Rectal smooth muscle tissue (tissue), 1 donor: ENCODE data around the gene MRPL54.

Experiments
- H3K27ac ChIP-seq: one replicate; pipeline ENCODE4 v1.7.0; 2013; ENCODE audit warnings: low read depth, low read length, inconsistent platforms
- H3K27me3 ChIP-seq: one replicate; pipeline ENCODE4 v1.7.0; 2013; ENCODE audit warnings: low read length; ENCODE audit not compliant: control insufficient read depth, insufficient read depth
- H3K36me3 ChIP-seq: one replicate; pipeline ENCODE4 v1.7.0; 2013; ENCODE audit warnings: low read length; ENCODE audit not compliant: control insufficient read depth, insufficient read depth
- H3K4me1 ChIP-seq: one replicate; pipeline ENCODE4 v1.7.0; 2013; ENCODE audit warnings: low read length; ENCODE audit not compliant: control insufficient read depth, insufficient read depth
- H3K4me3 ChIP-seq: one replicate; pipeline ENCODE4 v1.7.0; 2013; ENCODE audit warnings: low read length
- H3K9ac ChIP-seq: one replicate; pipeline ENCODE4 v1.7.0; 2013; ENCODE audit warnings: low read length

The MRPL54 gene

DNA sequence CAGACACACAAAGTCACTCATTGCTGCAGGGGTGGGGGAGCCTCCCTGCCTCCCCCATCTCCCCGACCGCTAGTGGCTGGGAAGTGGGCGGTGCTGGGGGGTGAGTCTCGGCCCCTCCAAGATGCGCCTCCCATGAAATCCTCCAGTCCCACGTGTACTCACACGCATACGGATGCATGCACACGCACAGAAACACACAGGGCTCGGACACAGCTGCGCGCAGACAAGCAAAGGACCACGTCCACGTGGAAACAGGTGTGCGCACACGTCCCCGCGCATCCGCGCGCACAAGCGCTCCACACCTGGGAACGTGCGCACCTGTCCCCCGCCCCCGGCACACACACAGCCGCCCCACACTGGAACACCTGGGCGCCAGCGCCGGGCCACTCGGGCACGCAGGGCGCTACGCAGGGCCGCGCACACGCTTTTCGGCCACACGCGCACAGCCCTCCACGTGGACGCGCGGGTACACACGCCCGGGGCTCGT, 23.0 kb downstream of the MRPL54 start:
- Histone ChIP-seq H3K4me1 (no peaks in the 10 kb centered on the region), H3K9ac (no peak overlapping the region), H3K27me3 (peaks cover 6% of the 10 kb centered on the region), H3K27ac (no peak overlapping the region), H3K36me3 (no peaks in the 10 kb centered on the region), H3K4me3 (peak overlapping the region; percentile 44)

DNA sequence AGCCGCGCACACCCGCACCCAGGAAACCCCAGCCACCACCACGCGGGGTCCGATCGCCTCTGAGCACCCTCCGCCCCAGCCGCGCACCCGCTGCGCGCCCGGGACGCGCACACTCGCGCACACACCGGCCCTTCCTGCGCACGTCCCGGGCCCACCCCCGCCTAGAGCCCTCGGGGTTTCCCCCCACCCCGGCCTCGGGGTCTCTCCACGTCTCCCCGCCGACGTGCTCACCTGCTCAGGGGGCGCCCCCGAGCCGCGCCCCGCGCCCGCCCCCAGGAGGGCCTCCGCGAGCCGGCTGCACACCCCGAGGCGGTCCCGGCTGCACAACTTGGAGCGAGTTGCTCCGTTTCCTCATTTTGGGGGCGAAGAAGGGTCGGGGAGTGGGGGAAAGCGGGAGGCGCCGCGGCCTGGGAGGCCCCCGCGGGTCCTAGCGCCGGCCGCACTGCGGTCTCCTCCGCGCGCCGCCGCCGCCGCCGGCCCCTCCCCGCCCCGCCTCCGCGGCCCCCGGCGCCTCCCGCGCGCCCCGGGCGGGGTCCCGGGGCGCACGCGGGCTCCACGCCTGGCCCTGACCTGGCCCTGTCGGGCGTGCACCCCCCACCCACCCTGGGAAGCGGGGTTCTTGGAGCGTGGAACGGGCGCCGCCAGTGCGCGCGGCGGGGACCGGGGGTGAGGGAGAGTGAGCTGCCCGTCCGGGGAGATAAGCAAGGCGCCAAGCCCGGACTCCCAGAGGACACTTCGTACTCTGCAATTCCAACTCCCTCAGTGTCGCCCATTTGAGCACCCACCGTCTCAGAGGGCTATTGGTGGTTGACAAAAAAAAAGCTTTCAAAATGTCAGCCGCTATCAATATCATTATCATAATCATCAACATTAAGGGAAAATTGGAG, 23.7 kb downstream of the MRPL54 start, which contains the start of gene MATK:
Gene MATK, minus strand, starts transcription at position 444 of the 887 bp plus-strand sequence. CDS start 1,246 bp downstream, outside the sequence.
- H3K27ac ChIP-seq, result no peak within 1 kb of the TSS
- peak within 1 kb of the TSS; percentile 44 for H3K4me3 ChIP-seq
- no peak within 1 kb of the TSS for H3K9ac ChIP-seq
- no peaks in the 10 kb centered on the region for H3K36me3 ChIP-seq
- peaks cover 6% of the 10 kb centered on the region for H3K27me3 ChIP-seq
- no peaks in the 10 kb centered on the region for H3K4me1 ChIP-seq

DNA sequence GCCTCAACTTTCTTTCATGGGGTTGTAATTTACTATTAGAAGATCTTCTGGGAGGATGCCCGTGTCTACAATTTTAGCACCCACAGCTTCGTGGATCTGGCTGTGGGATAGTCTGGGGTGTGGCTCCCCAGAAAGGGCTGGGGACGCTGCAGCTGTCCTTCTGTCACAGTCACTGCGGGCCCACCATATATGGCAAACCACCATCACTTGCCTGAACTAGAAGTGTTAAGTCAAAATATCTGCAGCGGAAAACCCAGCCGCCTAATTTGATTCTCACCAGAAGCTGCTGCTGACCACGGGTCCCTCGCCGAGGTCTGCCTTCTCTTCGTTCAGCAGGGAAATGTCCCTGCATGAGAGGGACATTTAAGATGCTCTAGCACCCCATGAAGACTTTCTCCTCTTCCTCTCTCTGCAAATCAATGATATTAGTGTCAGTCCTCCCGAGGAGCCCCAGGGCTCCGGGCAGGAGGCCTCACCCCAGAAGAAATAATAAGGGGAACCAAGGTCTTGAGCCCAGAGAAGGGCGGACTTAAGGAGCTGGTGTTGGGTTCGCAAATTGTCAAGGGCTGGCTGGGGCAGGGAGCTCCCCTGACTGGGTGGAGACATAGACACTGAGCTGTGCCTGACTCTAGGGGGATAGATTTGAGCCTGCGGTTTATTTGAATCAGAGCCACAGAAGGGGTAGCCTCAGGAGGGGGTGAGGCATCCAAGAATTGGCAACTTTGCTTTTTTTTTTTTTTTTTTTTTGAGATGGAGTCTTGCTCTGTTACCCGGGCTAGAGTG, 26.7 kb downstream of the MRPL54 start:
- Histone ChIP-seq H3K4me1 (no peaks in the 10 kb centered on the region), H3K9ac (no peak overlapping the region), H3K4me3 (no peak overlapping the region), H3K27me3 (peaks cover 6% of the 10 kb centered on the region), H3K27ac (no peak overlapping the region), H3K36me3 (no peaks in the 10 kb centered on the region)

DNA sequence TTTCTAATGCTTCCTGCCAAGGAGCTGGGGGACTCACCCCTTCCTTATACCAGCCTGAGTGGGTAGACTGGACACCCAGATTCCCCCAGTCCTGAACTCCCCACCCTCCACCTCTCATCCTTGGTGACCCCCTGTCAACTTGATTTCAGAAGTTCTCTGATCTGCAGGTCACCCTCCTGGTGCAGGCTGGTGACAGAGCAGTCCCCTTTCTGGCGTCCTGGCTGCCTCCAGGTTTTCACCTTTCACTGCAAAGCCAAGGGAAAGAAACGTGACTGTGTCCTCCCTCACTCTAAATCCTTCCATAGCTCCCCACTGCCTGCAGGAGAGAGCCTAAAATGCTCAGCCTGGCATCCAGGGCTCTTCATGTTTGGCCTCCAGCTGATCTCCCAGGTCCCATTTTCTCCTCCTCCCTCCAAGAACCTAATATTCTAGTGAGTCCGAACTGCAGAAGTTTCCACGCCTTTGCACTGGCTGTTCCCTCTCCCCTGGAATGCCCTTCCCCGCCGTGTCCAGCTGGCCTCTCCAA, 27.8 kb downstream of the MRPL54 start:
- H3K4me3 ChIP-seq, result no peak overlapping the region
- H3K27me3 ChIP-seq, result no peaks in the 10 kb centered on the region
- H3K4me1 ChIP-seq, result no peaks in the 10 kb centered on the region
- H3K9ac ChIP-seq, result no peak overlapping the region
- H3K27ac ChIP-seq, result no peak overlapping the region
- H3K36me3 ChIP-seq, result no peaks in the 10 kb centered on the region

DNA sequence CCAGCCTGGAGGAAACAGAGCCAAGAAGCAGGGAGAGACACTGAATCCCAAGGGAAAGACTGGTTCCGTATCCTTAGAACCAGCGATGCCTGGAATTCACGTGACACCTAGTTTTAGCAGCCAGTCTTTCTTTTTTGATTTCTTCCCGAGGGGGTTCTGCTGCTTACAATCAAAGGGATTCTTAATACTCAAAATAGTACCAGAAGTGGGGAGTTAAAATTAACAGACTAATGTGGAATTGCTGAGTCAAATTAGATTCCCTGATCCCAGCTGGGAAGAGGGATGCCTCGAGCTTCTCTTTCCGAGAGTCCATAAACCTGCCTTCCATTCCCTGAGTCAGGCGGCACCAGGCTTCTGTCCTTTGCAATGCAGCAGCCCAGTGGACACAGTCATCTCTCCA, 28.5 kb downstream of the MRPL54 start:
- H3K4me3 ChIP-seq, result no peak overlapping the region
- no peak overlapping the region for H3K27ac ChIP-seq
- H3K27me3 ChIP-seq, result no peaks in the 10 kb centered on the region
- H3K4me1 ChIP-seq, result no peaks in the 10 kb centered on the region
- H3K9ac ChIP-seq, result no peak overlapping the region
- H3K36me3 ChIP-seq, result no peaks in the 10 kb centered on the region

DNA sequence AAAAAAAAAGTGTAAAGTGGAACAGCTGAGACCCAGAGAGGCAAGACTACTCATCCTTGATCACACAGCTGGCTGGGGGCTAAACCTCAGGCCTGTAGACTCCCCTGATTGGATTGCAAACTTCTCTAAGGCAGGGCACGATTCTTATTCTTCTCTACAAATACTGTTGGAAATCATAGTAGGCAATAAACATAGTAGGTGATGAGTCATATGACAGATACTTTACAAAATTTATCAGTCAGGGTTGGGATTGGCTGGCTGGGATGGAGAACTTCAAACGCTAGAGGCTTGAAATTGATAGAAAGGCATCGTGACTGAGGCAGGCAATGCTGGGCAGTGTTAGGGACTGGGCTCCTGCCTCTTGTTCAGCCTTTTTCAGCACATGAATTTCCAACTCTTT, 29.6 kb downstream of the MRPL54 start:
- Histone ChIP-seq H3K4me3 (no peak overlapping the region), H3K27me3 (no peaks in the 10 kb centered on the region), H3K4me1 (no peaks in the 10 kb centered on the region), H3K27ac (no peak overlapping the region), H3K9ac (no peak overlapping the region), H3K36me3 (no peaks in the 10 kb centered on the region)

DNA sequence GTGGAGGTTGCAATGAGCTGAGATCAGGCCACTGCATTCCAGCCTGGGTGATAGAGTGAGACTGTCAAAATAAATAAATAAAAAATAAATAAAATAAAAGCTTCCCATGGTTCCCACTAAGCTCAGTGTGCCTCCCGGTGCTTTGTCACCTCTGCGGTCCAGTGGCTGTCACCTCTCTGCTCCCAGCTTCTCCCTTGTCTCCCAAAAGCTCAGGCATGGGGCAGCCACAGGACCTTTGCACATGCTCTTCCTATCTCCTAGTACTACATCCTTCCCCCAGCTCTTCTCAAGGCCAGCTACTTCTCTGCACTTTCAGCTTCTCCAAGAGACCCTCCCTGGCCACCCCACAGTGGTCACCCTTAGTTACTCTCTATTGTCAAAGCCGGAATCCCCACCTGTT, 31.3 kb downstream of the MRPL54 start:
- Histone ChIP-seq H3K36me3 (no peaks in the 10 kb centered on the region), H3K27me3 (no peaks in the 10 kb centered on the region), H3K9ac (no peak overlapping the region), H3K4me3 (no peak overlapping the region), H3K4me1 (no peaks in the 10 kb centered on the region), H3K27ac (no peak overlapping the region)

DNA sequence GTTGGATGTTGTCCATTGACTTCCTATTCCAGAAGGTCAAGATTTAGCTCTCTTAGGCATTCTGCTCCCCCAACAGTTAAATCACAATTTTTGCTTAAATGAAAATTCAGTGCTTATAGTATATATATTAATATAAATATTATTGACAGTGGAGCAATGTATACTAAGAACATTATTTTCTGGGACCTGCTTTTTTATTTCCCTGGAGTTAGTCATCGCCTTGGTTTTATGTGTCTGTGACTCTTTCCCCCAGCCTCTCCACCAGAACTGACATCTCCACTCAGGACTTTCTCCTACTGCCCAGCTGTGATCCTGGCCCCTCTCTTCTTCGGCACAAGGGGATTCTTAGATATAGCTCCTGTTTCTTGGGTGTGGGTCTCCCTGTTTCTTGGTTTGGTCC, 33.9 kb downstream of the MRPL54 start:
- H3K36me3 ChIP-seq, result no peaks in the 10 kb centered on the region
- H3K27ac ChIP-seq, result no peak overlapping the region
- H3K4me1 ChIP-seq, result no peaks in the 10 kb centered on the region
- H3K27me3 ChIP-seq, result no peaks in the 10 kb centered on the region
- no peak overlapping the region for H3K9ac ChIP-seq
- no peak overlapping the region for H3K4me3 ChIP-seq

DNA sequence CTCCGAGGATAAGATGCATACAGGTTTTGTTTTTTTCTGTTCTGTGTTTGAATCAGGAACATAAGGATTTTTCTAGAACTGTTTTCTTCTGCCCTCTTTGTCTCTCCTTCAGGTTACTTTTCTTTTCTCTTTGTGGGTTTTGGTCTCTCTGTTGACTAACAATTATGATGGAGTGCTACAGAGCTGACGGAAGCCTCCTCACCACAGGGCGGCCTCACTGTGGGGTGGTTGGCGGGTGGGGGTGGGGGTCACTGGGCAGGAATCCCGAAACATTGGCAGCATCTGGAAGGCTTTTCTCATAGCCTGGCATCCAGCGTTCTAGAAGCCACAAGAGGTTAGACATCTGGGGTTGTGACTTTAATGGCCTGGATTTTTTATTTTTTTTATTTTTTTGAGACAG, 35.7 kb downstream of the MRPL54 start:
- peaks cover 9% of the 10 kb centered on the region for H3K27me3 ChIP-seq
- no peak overlapping the region for H3K27ac ChIP-seq
- no peaks in the 10 kb centered on the region for H3K36me3 ChIP-seq

DNA sequence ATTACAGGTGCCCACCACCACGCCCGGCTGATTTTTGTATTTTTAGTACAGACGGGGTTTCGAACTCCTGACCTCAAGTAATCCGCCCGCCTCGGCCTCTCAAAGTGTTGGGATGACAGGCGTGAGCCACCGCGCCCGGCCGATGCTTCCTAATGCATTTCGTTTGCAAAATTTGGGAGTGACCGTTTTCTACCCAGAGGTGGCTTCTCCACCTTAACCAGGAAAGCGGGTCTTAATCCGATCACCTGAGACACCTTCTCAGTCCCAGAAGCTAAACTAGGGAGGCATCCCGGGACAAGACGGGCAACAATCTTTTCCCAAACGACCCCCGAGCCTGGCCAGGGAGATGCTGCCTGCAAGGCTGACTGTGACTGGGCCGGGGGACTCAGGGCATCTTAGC, 38.5 kb downstream of the MRPL54 start:
- no peak overlapping the region for H3K9ac ChIP-seq
- no peaks in the 10 kb centered on the region for H3K4me1 ChIP-seq
- peak overlapping the region; percentile 14 for H3K4me3 ChIP-seq
- H3K36me3 ChIP-seq, result no peaks in the 10 kb centered on the region
- no peak overlapping the region for H3K27ac ChIP-seq
- H3K27me3 ChIP-seq, result peaks cover 9% of the 10 kb centered on the region

More for the DNA sequence above, 35.7 kb downstream of the MRPL54 start:
- no peaks in the 10 kb centered on the region for H3K4me1 ChIP-seq
- no peak overlapping the region for H3K9ac ChIP-seq
- H3K4me3 ChIP-seq, result no peak overlapping the region

DNA sequence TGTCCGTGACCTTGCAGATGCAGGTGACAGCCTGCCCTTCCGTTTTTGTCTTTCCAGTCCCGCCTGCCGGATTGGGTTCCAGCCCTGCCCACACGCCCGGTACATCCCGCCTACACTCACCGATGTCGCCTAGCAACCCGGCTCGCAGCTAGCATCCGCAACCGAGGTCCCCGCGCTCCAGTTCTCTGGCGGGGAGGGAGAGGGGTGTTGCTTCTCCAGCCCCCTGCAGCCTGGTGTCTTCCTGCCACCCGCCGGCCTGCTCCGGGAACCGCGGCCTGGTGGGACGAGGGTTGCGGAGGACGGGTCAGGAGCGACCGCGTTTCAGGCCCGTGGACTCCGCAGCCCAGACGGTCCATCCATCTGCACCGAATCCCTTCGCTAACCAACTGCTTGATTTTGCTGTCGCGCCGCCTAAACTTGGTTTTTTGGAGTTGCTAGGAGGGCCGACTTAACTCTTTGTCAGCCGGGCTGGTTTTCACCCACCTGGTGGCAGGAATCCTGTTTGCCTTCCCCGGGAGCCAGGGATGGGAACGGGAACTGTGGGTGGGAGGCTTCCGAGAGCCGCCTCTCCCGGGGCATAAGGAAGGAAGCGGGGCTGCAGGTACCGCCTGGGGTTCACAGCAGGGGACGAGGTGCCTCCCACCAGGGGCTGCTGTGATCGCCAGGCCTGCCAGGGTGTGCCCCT, 39.1 kb downstream of the MRPL54 start:
- H3K9ac ChIP-seq, result no peak overlapping the region
- peaks cover 9% of the 10 kb centered on the region for H3K27me3 ChIP-seq
- H3K4me1 ChIP-seq, result no peaks in the 10 kb centered on the region
- no peaks in the 10 kb centered on the region for H3K36me3 ChIP-seq
- no peak overlapping the region for H3K27ac ChIP-seq
- peak overlapping the region; percentile 36 for H3K4me3 ChIP-seq
